IMR-90 (cell line): ENCODE results near the gene TMEM50B. TPM values are rescaled to one million over a fixed set of nuclear protein-coding genes. Genes with fewer than 3 reads are reported as not detected.

Experiments used
- ATAC-seq: fragments of 200-7000 bp; cut with Tn5 transposase; 2 replicates; pipeline ENCODE4 v1.9.1; 2020; ENCODE audit warnings: low read depth, mild to moderate bottlenecking, moderate library complexity
- BruUV-seq: library from RNA; stranded (reverse); fragments of 400-500 nt; replicated peaks from 2 replicates; lab custom pipeline; 2021; lab: Mats Ljungman, UMichigan
- CTCF ChIA-PET: fragments of 300-600 bp; formaldehyde crosslinking; extraction: SDS; loops from one replicate; lab custom pipeline; 2021; ENCODE audit warnings: antibody characterized with exemption; lab: Yijun Ruan, JAX
- POLR2A ChIA-PET: fragments of 300-600 bp; sonication (Branson Sonifier 250); formaldehyde crosslinking; loops from one replicate; lab custom pipeline; 2022; ENCODE audit warnings: antibody characterized with exemption; ENCODE audit not compliant: unreplicated experiment; lab: Charles Lee
- DNase-seq: peaks from one replicate; pipeline ENCODE4 v3.0.0; 2013
- H2AFZ ChIP-seq: replicated peaks from 2 replicates; pipeline ENCODE3; 2013; ENCODE audit warnings: low read length, mild to moderate bottlenecking; ENCODE audit not compliant: poor library complexity
- H2AK5ac ChIP-seq: 2 replicates; pipeline ENCODE4 v1.6.1; 2013; ENCODE audit warnings: low read depth, low read length, inconsistent platforms
- H2AK9ac ChIP-seq: replicated peaks from 2 replicates; pipeline ENCODE3; 2013; ENCODE audit warnings: mild to moderate bottlenecking, low read depth, low read length, moderate library complexity; ENCODE audit not compliant: poor library complexity
- H2BK120ac ChIP-seq: 2 replicates; pipeline ENCODE4 v1.6.1; 2013; ENCODE audit warnings: low read depth, low read length, inconsistent platforms
- H2BK15ac ChIP-seq: 3 replicates; pipeline ENCODE4 v1.6.1; 2013; ENCODE audit warnings: low read depth, low read length, inconsistent platforms
- H2BK20ac ChIP-seq: 2 replicates; pipeline ENCODE4 v1.6.1; 2013; ENCODE audit warnings: low read depth, mild to moderate bottlenecking, inconsistent platforms, low read length, moderate library complexity
- H2BK5ac ChIP-seq: 2 replicates; pipeline ENCODE4 v1.6.1; 2013; ENCODE audit warnings: mild to moderate bottlenecking, low read depth, low read length, inconsistent platforms; ENCODE audit not compliant: poor library complexity, severe bottlenecking
- H3K14ac ChIP-seq: replicated peaks from 2 replicates; pipeline ENCODE4 v1.6.1; 2013; ENCODE audit warnings: low read depth, low read length, inconsistent platforms
- H3K18ac ChIP-seq: 2 replicates; pipeline ENCODE4 v1.6.1; 2013; ENCODE audit warnings: low read depth, low read length, control low read depth
- H3K23ac ChIP-seq: 2 replicates; pipeline ENCODE4 v1.6.1; 2013; ENCODE audit warnings: low read depth, low read length, inconsistent platforms
- H3K27ac ChIP-seq: 2 replicates; pipeline ENCODE4 v1.5.1; 2013; ENCODE audit warnings: mild to moderate bottlenecking, control low read depth, low read length; ENCODE audit not compliant: insufficient read depth
- H3K27me3 ChIP-seq: 2 replicates; pipeline ENCODE4 v1.6.1; 2013; ENCODE audit warnings: low read length; ENCODE audit not compliant: control insufficient read depth, insufficient read depth
- H3K36me3 ChIP-seq: 2 replicates; pipeline ENCODE4 v1.6.1; 2013; ENCODE audit warnings: low read length, mixed read lengths; ENCODE audit not compliant: control insufficient read depth, insufficient read depth
- H3K4ac ChIP-seq: 2 replicates; pipeline ENCODE4 v1.6.1; 2013; ENCODE audit warnings: low read depth, low read length, inconsistent platforms
- H3K4me1 ChIP-seq: 2 replicates; pipeline ENCODE4 v1.6.1; 2013; ENCODE audit warnings: low read length, mixed read lengths; ENCODE audit not compliant: control insufficient read depth, insufficient read depth
- H3K4me2 ChIP-seq: 2 replicates; pipeline ENCODE4 v1.6.1; 2013; ENCODE audit warnings: low read depth, mild to moderate bottlenecking, control low read depth, low read length, moderate library complexity
- H3K4me3 ChIP-seq: 2 replicates; pipeline ENCODE4 v1.5.1; 2013; ENCODE audit warnings: low read depth, mild to moderate bottlenecking, control low read depth, low read length, moderate library complexity; ENCODE audit not compliant: insufficient read depth
- H3K56ac ChIP-seq: 2 replicates; pipeline ENCODE4 v1.6.1; 2013; ENCODE audit warnings: low read length, inconsistent platforms; ENCODE audit not compliant: insufficient read depth; ENCODE audit errors: extremely low read depth
- H3K79me1 ChIP-seq, 2 experiments: 2 replicates each; pipeline ENCODE4 v1.6.1; 2013; ENCODE audit warnings: low read length in 2 of 2, inconsistent platforms in 1 of 2, low read depth in 1 of 2
- H3K9ac ChIP-seq: 2 replicates; pipeline ENCODE4 v1.6.1; 2013; ENCODE audit warnings: low read depth, low read length, control low read depth
- H3K9me1 ChIP-seq: 2 replicates; pipeline ENCODE4 v1.6.1; 2013; ENCODE audit warnings: low read length, inconsistent platforms; ENCODE audit not compliant: insufficient read depth
- H3K9me3 ChIP-seq: 2 replicates; pipeline ENCODE4 v1.6.1; 2013; ENCODE audit warnings: low read length; ENCODE audit not compliant: control insufficient read depth, insufficient read depth
- H4K20me1 ChIP-seq: 2 replicates; pipeline ENCODE4 v1.6.1; 2013; ENCODE audit warnings: low read length, inconsistent platforms; ENCODE audit not compliant: insufficient read depth
- H4K5ac ChIP-seq: 2 replicates; pipeline ENCODE4 v1.6.1; 2013; ENCODE audit warnings: mild to moderate bottlenecking, low read depth, low read length, control low read depth
- H4K8ac ChIP-seq, 2 experiments: 2 replicates each; pipeline ENCODE4 v1.6.1; 2013; ENCODE audit warnings: low read depth in 2 of 2, low read length in 2 of 2, control low read depth in 1 of 2, inconsistent platforms in 1 of 2
- H4K91ac ChIP-seq: 2 replicates; pipeline ENCODE4 v1.6.1; 2013; ENCODE audit warnings: low read depth, low read length, inconsistent platforms; ENCODE audit not compliant: insufficient read depth
- BHLHE40 ChIP-seq: fragments of 150-350 bp; IDR thresholded peaks from 2 replicates; pipeline ENCODE4 v1.6.1; 2016; ENCODE audit warnings: mild to moderate bottlenecking, low read depth, low read length
- CEBPB ChIP-seq: IDR thresholded peaks from 2 replicates; pipeline ENCODE4 v1.6.1; 2012; ENCODE audit warnings: low read depth, low read length, improper control_type of control experiment
- CHD1 ChIP-seq: IDR thresholded peaks from 2 replicates; pipeline ENCODE4 v1.6.1; 2012; ENCODE audit warnings: low read depth, low read length, improper control_type of control experiment
- ELK1 ChIP-seq: fragments of 150-350 bp; IDR thresholded peaks from 2 replicates; pipeline ENCODE4 v1.6.1; 2016; ENCODE audit warnings: low read depth, mild to moderate bottlenecking, low read length, moderate library complexity, borderline replicate concordance
- MAFK ChIP-seq: IDR thresholded peaks from 2 replicates; pipeline ENCODE4 v1.6.1; 2012; ENCODE audit warnings: low read depth, low read length, improper control_type of control experiment
- MAZ ChIP-seq: IDR thresholded peaks from 2 replicates; pipeline ENCODE4 v1.6.1; 2012; ENCODE audit warnings: low read depth, mild to moderate bottlenecking, low read length, improper control_type of control experiment, moderate library complexity, borderline replicate concordance
- MXI1 ChIP-seq: IDR thresholded peaks from 2 replicates; pipeline ENCODE4 v1.6.1; 2012; ENCODE audit warnings: low read depth, mild to moderate bottlenecking, low read length, moderate library complexity, borderline replicate concordance
- NFE2L2 ChIP-seq: fragments of 150-350 bp; IDR thresholded peaks from 2 replicates; pipeline ENCODE4 v1.6.1; 2016; ENCODE audit warnings: low read depth, mild to moderate bottlenecking, low read length
- POLR2A ChIP-seq: IDR thresholded peaks from 2 replicates; pipeline ENCODE4 v1.6.1; 2012; ENCODE audit warnings: mild to moderate bottlenecking, low read depth, low read length
- RAD21 ChIP-seq: IDR thresholded peaks from 2 replicates; pipeline ENCODE4 v1.6.1; 2012; ENCODE audit warnings: low read length, improper control_type of control experiment
- RCOR1 ChIP-seq: IDR thresholded peaks from 2 replicates; pipeline ENCODE4 v1.6.1; 2012; ENCODE audit warnings: mild to moderate bottlenecking, low read length, improper control_type of control experiment; ENCODE audit not compliant: insufficient replicate concordance
- RFX5 ChIP-seq: IDR thresholded peaks from 2 replicates; pipeline ENCODE4 v1.8.0; 2012; ENCODE audit warnings: low read depth, mild to moderate bottlenecking, low read length, moderate library complexity
- SMC3 ChIP-seq: fragments of 150-350 bp; IDR thresholded peaks from 2 replicates; pipeline ENCODE4 v1.6.1; 2016; ENCODE audit warnings: low read depth, mild to moderate bottlenecking, antibody characterized with exemption, low read length, moderate library complexity
- USF2 ChIP-seq: fragments of 150-350 bp; IDR thresholded peaks from 2 replicates; pipeline ENCODE4 v1.6.1; 2017; ENCODE audit warnings: mild to moderate bottlenecking, antibody characterized with exemption, low read length, low read depth
- WGBS, 2 experiments: methylation state at CpG; one replicate each; pipeline versions ENCODE4 v1.1.5 to v1.1.7; 2013; ENCODE audit warnings: missing lambda C conversion rate in 2 of 2; ENCODE audit not compliant: insufficient read length in 1 of 2; ENCODE audit errors: extremely low coverage in 2 of 2; 5-methylcytosine and 5-hydroxymethylcytosine counted together
- dilution Hi-C: fragments of 300-500 bp; cut with HindIII; formaldehyde crosslinking; loops from one replicate; pipeline ENCODE4 v1.14.3; 2018; ENCODE audit warnings: low sequenced_read_pairs; ENCODE audit not compliant: unreplicated experiment
- in situ Hi-C: fragments of 300-500 bp; cut with MboI; formaldehyde crosslinking; loops from 3 replicates; pipeline ENCODE4 v1.14.3; 2019; ENCODE audit warnings: low sequenced_read_pairs, inconsistent platforms, mixed read lengths
- intact Hi-C: fragments of 100-400 bp; cut with micrococcal nuclease; formaldehyde crosslinking; loops from 2 replicates; pipeline ENCODE4 v1.10.0; 2022
- polyA plus RNA-seq, 3 experiments: library from polyadenylated mRNA; depleted of rRNA; stranded (reverse); fragments of >200 nt; gene quantifications; 2 replicates each; pipeline ENCODE4 v1.2.3, GENCODE V29; 2012; ENCODE audit warnings: low replicate concordance in 1 of 3
- total RNA-seq: library from RNA; depleted of rRNA; stranded (reverse); fragments of >200 nt; gene quantifications from 2 replicates; pipeline ENCODE4 v1.2.3, GENCODE V29; 2012
- TF ChIP-seq, protein P1 (sequence below): conservative IDR thresholded peaks from 2 replicates; pipeline ENCODE4 v1.5.1; 2012; ENCODE audit warnings: mild to moderate bottlenecking, low read depth, low read length, improper control_type of control experiment

Gene TMEM50B
- total and polyA plus RNA-seq, 2 of the 4 experiments (the other 2 are of a cell fraction), result 10.9 to 25.9 TPM

DNA sequence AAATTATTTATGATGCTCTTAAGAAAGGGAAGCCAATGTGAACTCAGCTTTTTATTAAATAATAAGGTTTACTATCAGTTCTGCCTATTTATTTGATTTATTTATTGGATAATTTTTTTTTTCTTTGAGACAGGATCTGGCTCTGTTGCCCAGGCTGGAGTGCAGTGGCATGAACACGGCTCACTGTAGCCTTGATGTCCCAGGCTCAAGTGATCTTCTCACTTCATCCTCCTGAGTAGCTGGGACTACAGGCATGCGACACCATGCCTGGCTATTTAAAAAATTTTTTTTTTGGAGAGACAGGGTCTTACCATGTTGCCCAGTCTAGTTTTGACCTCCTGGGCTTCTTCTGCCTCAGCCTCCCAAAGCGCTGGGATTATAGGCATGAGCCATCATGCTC lies 32.7 kb upstream of the TMEM50B start:
- H3K4ac ChIP-seq, result no peak overlapping the region
- no TSS peak for BruUV-seq
- in situ Hi-C loops (no loop called here), intact Hi-C loops (no loop called here), dilution Hi-C loops (no loop called here)
- H3K9me3 ChIP-seq, result no peaks in the 10 kb centered on the region
- H3K18ac ChIP-seq, result no peak overlapping the region
- H2AK5ac ChIP-seq, result no peak overlapping the region
- WGBS, 2 experiments, result 100% methylated on average over 1 of the region's 3 CpGs; no CpG with 5 or more reads in 1 of the 2 experiments
- DNase-seq, result no peak
- H3K9ac ChIP-seq, result no peak overlapping the region
- no peaks in the 10 kb centered on the region for H3K9me1 ChIP-seq
- TF ChIP-seq SMC3 (no peak), CEBPB (no peak), NFE2L2 (no peak), MXI1 (no peak), ELK1 (no peak), USF2 (no peak), RCOR1 (no peak), POLR2A (no peak), RFX5 (no peak), MAZ (no peak), MAFK (no peak), CHD1 (no peak), BHLHE40 (no peak), RAD21 (no peak)
- TF ChIP-seq, protein P1, sequence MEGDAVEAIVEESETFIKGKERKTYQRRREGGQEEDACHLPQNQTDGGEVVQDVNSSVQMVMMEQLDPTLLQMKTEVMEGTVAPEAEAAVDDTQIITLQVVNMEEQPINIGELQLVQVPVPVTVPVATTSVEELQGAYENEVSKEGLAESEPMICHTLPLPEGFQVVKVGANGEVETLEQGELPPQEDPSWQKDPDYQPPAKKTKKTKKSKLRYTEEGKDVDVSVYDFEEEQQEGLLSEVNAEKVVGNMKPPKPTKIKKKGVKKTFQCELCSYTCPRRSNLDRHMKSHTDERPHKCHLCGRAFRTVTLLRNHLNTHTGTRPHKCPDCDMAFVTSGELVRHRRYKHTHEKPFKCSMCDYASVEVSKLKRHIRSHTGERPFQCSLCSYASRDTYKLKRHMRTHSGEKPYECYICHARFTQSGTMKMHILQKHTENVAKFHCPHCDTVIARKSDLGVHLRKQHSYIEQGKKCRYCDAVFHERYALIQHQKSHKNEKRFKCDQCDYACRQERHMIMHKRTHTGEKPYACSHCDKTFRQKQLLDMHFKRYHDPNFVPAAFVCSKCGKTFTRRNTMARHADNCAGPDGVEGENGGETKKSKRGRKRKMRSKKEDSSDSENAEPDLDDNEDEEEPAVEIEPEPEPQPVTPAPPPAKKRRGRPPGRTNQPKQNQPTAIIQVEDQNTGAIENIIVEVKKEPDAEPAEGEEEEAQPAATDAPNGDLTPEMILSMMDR, result no peak
- no peak overlapping the region for H2BK120ac ChIP-seq
- no peak overlapping the region for H3K14ac ChIP-seq
- H3K56ac ChIP-seq, result no peak overlapping the region
- no peaks in the 10 kb centered on the region for H3K27me3 ChIP-seq
- H2BK5ac ChIP-seq, result no peak overlapping the region
- H4K5ac ChIP-seq, result no peak overlapping the region
- no peaks in the 10 kb centered on the region for H3K79me1 ChIP-seq
- H4K91ac ChIP-seq, result no peak overlapping the region
- no peak overlapping the region for H3K4me3 ChIP-seq
- no peak for ATAC-seq
- H3K27ac ChIP-seq, result no peak overlapping the region
- no peak overlapping the region for H2AFZ ChIP-seq
- ChIA-PET CTCF (interaction anchor here (1.4 kb wide), 1 partner anchor 22 kb away, joined by 5 read pairs; no protein-coding TSS in a partner anchor), POLR2A (no interaction called here)
- no peak overlapping the region for H2BK15ac ChIP-seq
- H2BK20ac ChIP-seq, result no peak overlapping the region
- H3K4me1 ChIP-seq, result peaks cover 7% of the 10 kb centered on the region; the same call in 1 of the 2 replicates
- no peak overlapping the region for H3K23ac ChIP-seq
- H3K4me2 ChIP-seq, result no peak overlapping the region
- H4K20me1 ChIP-seq, result no peaks in the 10 kb centered on the region
- no peak overlapping the region for H2AK9ac ChIP-seq
- H4K8ac ChIP-seq, result no peak overlapping the region
- H3K36me3 ChIP-seq, result peaks cover 45% of the 10 kb centered on the region
